GM21723 (cell line): ENCODE data around the gene PACSIN1.
"Not testable (repeated sequence)": the region's sequence is repeated elsewhere in the genome, so short reads cannot be mapped to it uniquely, and the experiment has no call there.

Experiments used
- ATAC-seq: cut with Tn5 transposase; IDR thresholded peaks from one replicate; pipeline ENCODE4 v1.9.1; 2021; ENCODE audit warnings: mild to moderate bottlenecking, moderate library complexity; ENCODE audit not compliant: unreplicated experiment

PACSIN1 gene

DNA sequence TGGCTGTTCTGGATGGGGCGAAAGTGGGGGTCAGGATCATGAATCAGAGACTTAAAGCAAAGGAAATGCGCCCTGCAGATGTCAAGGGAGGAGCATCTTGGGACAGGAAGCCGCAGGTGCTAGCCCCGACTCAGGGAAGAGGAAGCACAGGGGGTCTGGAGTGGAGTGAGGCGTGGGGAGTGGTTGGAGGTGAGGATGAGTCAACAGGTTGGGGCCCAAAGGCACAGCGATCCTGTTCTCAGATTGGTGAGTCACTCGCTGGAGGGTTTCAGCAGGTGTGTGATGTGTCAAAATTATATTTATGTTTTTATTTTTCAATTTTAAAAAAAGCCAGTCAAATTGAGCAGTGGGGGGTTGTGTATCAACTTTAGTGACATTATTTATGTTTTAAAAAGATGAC is 19.0 kb downstream of the PACSIN1 start:
- ATAC-seq = no peak

DNA sequence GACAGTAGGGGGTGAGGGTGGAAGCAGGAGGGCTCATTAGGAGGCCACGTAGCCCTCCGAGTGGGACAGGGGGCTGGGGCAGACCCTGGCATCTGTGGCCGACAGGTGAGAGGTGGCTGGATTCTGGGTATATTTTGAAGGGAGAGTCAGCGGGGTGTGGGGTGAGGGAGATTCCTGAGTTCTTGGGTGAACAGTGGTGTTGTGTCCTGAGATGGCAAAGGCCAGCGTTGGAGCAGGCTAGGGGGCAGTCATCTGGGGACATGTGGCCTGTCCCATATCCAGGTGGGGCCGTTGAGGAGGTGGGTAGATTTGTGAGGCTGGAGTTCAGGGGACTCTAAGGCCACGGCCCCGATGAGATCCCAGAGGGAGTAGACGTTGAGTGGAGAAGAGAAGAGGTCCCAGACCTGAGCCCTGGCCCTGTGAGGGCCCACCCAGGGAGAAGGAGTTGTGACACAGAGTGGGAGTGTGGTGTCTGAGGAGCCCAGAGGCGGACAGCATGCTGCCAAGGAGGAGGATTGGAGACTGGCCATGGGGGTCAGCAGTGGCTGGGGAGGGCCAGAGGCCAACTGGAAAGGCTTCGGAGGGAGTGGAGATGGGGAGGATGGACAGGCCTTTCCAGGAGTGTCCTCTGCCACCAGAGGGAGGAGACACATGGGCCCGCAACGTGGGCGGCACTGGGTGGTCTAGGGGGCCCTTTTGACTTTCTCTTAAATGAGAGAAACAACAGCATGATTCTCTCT is 19.6 kb downstream of the PACSIN1 start:
- ATAC-seq = no peak

DNA sequence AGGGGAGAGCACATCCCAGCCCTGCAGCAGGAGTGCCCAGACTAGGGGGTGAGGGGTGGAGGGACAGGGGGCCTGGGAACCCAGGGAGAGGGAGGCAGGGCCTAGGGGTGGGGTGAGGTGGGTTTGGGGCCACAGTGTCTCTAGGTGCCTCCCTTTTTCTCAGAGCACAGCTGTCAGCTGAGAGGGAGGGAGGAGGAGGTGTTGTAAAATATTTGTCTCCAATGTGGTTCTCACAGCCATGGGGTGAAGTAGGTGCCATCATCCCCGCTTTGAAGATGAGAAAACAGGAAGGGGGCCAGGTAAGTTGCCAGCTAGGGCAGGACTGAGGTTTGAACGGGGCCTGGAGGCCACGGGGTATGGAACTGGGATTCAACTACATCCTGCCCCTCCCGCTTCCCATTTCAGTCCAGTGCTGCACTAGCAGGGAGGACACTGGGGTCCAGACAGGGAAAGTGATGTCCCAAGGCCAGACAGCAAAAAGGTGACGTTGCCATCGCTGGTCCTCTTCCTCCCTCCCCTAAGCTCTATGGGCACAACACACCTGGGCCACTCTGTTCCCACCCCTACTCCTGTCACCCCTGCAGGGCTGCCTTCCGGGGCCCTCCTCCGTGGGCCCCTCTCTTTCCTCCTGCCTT is 20.3 kb downstream of the PACSIN1 start:
- ATAC-seq = no peak

GRCh38 chr6:34486886-34487285 is 21.0 kb downstream of the PACSIN1 start:
- ATAC-seq = not testable (repeated sequence)

GRCh38 chr6:34487536-34487935 is 21.7 kb downstream of the PACSIN1 start:
- no peak for ATAC-seq

GRCh38 chr6:34489207-34489805 is 23.4 kb downstream of the PACSIN1 start:
- ATAC-seq = no peak

GRCh38 chr6:34490390-34491090 is 24.7 kb downstream of the PACSIN1 start:
- ATAC-seq = no peak

DNA sequence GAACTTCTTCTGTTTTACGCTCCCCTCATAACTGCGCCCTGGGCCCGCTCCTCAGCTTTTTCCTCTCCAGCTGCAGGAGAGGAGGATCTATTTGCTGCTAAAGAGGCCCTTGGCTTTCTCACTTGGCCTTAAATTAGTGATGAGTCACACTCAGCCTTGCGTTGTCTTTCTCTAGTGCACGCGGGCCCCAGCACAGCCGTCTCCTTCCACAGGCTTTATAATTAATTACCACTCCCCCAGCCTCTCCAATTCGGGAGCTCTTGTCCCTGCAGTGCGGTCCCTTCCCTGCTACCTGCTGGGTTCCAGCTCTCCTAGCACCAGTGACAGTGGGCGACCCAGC is 25.2 kb downstream of the PACSIN1 start:
- ATAC-seq = no peak

DNA sequence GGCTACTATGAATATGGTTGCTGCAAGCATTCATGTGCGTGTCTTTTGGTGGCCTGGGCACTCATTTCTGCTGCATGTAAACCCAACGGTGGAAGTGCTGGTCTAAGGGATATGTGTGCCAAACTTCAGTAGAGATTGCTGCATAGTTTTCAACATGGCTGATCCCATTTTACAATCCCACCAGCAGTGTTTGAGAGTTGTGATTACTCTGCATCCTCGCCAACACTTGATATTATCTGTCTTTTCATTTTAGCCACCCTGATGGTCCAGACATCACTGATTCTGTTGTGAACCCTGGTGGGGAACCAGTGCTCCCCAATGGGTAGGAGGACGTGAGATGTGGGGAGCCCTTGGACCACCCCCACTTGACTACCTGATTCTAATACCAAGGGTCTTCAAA is 27.5 kb downstream of the PACSIN1 start:
- no peak for ATAC-seq

- ATAC-seq = no peak
These were observed 29.1 kb downstream of the PACSIN1 start for GRCh38 chr6:34494973-34495372.

DNA sequence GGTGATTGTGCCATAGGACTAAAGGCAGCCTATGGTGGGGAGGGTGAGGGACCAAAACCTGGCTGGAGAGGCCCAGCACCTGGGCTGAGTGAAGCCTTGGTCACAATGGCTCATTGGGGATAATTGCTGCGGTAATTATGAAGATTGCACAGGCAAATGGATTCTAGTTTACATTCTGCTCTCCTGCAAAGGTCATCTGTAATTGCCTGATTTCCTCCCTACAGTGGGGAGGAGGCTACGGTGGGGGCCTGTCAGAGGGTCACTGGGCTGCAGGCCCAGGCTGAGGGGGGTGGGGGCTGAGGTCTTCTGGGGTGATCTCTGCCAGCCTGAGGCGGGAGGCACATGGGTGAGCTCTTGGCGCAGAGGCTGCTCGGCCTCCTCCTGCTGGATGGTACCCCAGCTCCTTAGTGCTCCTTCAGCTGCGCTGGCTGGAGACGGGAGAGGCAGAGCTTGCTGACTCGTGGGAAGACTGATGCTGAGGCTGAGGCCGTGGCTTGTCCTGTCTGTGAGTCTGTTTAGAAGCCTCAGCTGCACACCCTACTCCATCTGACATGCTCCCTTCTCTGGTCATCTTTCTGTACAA is 30.3 kb downstream of the PACSIN1 start:
- ATAC-seq = no peak

DNA sequence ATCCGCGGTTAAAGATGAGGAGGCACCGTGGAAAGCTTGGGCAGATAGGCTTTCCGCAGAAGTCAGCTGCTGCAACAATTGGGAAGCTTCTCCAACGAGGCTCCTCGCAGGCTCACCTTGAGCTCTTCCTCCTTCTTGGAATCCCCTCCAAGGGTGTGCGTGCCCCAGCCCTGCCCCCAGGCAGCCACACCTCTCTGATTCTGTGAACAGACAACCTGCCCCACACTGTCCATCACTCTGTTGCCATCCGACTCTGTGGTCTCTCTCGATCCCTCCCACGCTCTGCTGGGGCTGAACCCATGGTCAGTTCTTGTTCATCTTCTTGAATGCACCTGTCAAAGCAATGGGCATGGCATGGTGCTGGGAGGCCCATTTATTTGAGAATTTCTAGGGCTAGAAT is 31.5 kb downstream of the PACSIN1 start:
- no peak for ATAC-seq

DNA sequence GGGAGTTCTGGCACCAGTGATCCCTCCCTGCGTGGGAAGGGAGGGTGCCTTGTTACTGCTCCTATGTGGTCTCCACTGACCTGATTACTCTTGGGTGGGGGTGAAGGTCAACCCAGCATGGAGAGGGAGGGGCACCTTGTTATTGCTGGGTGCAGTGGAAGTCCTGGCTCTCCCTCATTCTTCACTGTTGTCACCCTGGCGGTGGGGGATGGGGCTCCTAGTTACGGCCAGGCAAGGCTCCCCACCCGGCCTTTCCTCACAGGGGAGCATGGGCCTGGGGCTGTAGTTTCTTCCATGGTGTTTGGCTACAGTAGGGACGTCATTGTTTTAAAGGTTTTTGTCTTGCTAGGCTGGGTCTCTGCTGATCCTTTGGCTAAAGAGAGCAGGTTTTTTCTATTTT is 40.8 kb downstream of the PACSIN1 start:
- ATAC-seq = no peak

DNA sequence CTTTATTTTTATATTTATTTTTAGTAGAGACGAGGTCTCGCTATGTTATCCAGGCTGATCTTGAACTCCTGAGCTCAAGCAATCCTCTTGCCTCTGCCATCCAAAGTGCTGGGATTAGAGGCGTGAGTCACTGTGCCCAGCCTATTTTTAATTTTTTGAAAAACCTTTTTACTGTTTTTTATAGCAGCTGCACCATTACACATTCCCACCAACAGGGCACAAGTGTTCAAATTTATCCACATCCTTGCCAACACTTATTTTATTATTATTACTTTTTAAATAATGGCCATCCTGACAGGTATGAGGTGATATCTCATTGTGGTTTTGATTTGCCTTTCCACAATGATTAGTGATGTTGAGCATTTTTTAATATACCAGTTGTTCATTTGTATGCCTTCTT is 42.5 kb downstream of the PACSIN1 start:
- ATAC-seq = no peak

DNA sequence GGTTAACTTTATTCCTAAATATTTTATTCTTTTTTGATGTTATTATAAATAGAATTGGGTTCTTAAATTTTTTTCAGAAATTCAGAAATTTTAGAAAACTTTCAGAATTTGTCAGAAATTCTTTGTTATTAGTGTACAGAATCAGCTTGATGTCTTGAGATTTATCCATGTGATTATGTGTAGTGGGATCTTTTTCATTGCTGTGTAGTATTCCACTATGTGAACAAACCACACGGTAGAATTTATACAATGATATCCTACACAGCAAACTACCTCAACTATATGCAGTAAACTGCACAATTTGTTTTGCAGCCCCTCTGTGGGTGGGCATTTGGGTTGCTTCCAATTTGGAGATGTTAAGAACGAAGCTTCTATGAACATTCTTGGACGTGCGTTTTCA is 43.9 kb downstream of the PACSIN1 start:
- ATAC-seq = no peak

GRCh38 chr6:34510299-34510698 is 44.4 kb downstream of the PACSIN1 start:
- no peak for ATAC-seq

DNA sequence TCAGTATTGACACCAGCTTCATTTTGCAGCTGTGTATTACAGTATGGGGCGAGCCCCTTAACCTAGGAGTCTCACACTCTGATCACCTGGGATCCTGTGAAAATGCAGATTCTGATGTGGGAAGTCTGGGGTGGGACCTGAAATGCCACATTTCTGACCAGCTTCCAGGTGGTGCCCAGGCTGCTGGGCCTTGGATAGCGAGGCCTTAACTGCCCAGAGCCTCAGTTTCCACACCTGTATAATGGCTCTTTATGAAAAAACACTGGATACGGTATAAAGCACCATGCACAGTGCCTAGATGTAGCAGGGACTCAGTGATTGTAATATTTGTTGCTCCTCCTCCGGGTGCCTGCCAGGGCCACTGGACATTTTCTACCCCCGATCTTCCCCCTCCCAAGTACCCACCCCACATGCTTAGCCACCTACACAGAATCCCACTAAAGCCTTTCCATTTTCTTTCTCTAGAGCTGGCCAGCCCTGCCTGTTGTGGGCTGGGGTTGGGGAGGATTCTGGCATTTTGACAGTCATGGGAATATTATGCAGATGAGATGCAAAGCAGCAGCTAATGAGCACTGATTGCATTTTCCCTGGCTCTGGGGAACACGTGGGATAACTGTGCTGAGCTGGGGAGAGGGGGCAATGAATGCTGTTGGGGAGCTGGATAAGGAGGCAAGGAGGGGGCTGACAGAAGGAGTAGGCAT is 45.5 kb downstream of the PACSIN1 start:
- ATAC-seq = no peak

- ATAC-seq = no peak
These were observed 46.2 kb downstream of the PACSIN1 start for GRCh38 chr6:34511915-34512737.

GRCh38 chr6:34512738-34513115 is 46.9 kb downstream of the PACSIN1 start:
- ATAC-seq = no peak

DNA sequence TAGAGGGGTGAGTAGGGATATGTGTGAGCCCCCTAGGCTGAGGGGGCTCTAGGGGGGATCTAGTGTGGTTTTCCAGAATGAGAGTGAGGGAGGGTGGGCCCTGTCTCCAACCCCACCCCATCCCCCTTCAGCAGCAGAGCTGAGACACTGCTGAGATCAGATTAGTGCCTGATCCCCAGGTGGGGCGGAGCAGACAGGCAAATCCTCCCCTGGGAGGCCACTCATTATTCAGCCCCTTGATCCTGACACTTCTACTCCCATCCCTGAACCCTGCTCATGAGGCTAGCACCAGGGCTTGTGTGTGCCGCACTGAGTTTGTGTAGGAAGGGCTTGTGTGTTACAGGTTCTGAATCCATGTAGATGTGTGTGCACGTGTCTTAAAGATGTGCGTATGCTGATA is 47.8 kb downstream of the PACSIN1 start:
- ATAC-seq = no peak
